Testis (tissue), 3 donors: ENCODE data around the gene VAPB. TPM values are rescaled to one million over a fixed set of nuclear protein-coding genes. Genes with fewer than 3 reads are reported as not detected.

Experiments
- DNase-seq: peaks from one replicate; pipeline ENCODE4 v3.0.0-alpha.2; 2019
- H3K27ac ChIP-seq, 2 donors: fragments of 200-600 bp; sonication (generic); one replicate each; pipeline ENCODE4 v1.5.1; 2019
- H3K27me3 ChIP-seq: fragments of 200-600 bp; sonication (generic); one replicate; pipeline ENCODE4 v1.5.1; 2019
- H3K36me3 ChIP-seq: fragments of 200-600 bp; sonication (generic); one replicate; pipeline ENCODE4 v1.5.1; 2017; ENCODE audit warnings: low read depth; ENCODE audit errors: missing control alignments
- H3K4me1 ChIP-seq: fragments of 200-600 bp; sonication (generic); one replicate; pipeline ENCODE4 v1.5.1; 2019
- H3K4me3 ChIP-seq, 2 donors: fragments of 200-600 bp; sonication (generic); one replicate each; pipeline ENCODE4 v1.5.1; 2017 to 2019
- H3K9me3 ChIP-seq: fragments of 200-600 bp; sonication (generic); one replicate; pipeline ENCODE4 v1.5.1; 2017
- CTCF ChIP-seq, 3 experiments: fragments of 450-650 bp in 2 of 3; fragments of 200-600 bp in 1 of 3; sonication (generic) in 1 of 3; IDR thresholded peaks; one replicate each; pipeline ENCODE4 v1.5.1; 2016 to 2019; ENCODE audit warnings: antibody characterized with exemption in 3 of 3, mild to moderate bottlenecking in 2 of 3, moderate library complexity in 1 of 3
- POLR2A ChIP-seq: fragments of 450-650 bp; IDR thresholded peaks from one replicate; pipeline ENCODE4 v1.6.1; 2017; ENCODE audit warnings: antibody characterized with exemption, mild to moderate bottlenecking, moderate library complexity
- WGBS, 2 donors: methylation state at CpG; one replicate each; pipeline ENCODE4 v1.1.5; 2018; 5-methylcytosine and 5-hydroxymethylcytosine counted together
- intact Hi-C: fragments of 100-400 bp; cut with DNase I; formaldehyde crosslinking; loops from one replicate; pipeline ENCODE4 v1.15.1; 2023; ENCODE audit warnings: low total_unique reads
- polyA plus RNA-seq: library from polyadenylated mRNA; stranded (reverse); fragments of 350-450 nt; fragmentation: Illumina TruSeq; extraction: RNeasy Lipid Tissue Mini Kit (QIAGEN cat#74804); gene quantifications from one replicate; pipeline ENCODE4 v1.2.3, GENCODE V29; 2014; ENCODE audit warnings: low read depth, low replicate concordance; ENCODE audit not compliant: insufficient read depth
- total RNA-seq, 2 donors: library from RNA; depleted of rRNA; stranded (reverse); fragments of >200 nt; gene quantifications; one replicate each; pipeline ENCODE4 v1.2.3, GENCODE V29; 2016

The VAPB gene
- total and polyA plus RNA-seq, 3 donors from 2014 or later: 23.5 to 31.4 (median 23.8) TPM

- Histone ChIP-seq H3K36me3 (no peaks in the 10 kb centered on the region), H3K27ac (no peak overlapping the region), H3K4me1 (no peaks in the 10 kb centered on the region), H3K4me3 (no peak overlapping the region), H3K9me3 (no peaks in the 10 kb centered on the region), H3K27me3 (no peaks in the 10 kb centered on the region)
- no peak for DNase-seq
- intact Hi-C loops: no loop called here
- WGBS, 2 donors: 92% methylated on average over 3 of the region's 3 CpGs
- TF ChIP-seq CTCF (IDR thresholded peaks at IDR 0.05): no peak
- TF ChIP-seq POLR2A: no peak
These were observed 46.7 kb upstream of the VAPB start for GRCh38 chr20:58342104-58342945.

- DNase-seq: no peak
- intact Hi-C loops: no loop called here
- Histone ChIP-seq H3K4me1 (no peaks in the 10 kb centered on the region), H3K4me3 (no peak overlapping the region), H3K9me3 (no peaks in the 10 kb centered on the region), H3K27ac (no peak overlapping the region), H3K36me3 (no peaks in the 10 kb centered on the region), H3K27me3 (no peaks in the 10 kb centered on the region)
- WGBS, 2 donors: 85 to 89% methylated on average over 4 of the region's 4 CpGs
- TF ChIP-seq CTCF (IDR thresholded peaks at IDR 0.05) (no peak), POLR2A (no peak)
These were observed 44.3 kb upstream of the VAPB start for GRCh38 chr20:58344741-58345140.

- WGBS, 2 donors: 95 to 98% methylated on average over 3 of the region's 3 CpGs
- Histone ChIP-seq H3K4me1 (no peaks in the 10 kb centered on the region), H3K27ac (no peak overlapping the region), H3K4me3 (no peak overlapping the region), H3K36me3 (no peaks in the 10 kb centered on the region), H3K9me3 (no peaks in the 10 kb centered on the region), H3K27me3 (no peaks in the 10 kb centered on the region)
- TF ChIP-seq POLR2A: no peak
- no peak for TF ChIP-seq CTCF (IDR thresholded peaks at IDR 0.05)
- intact Hi-C loops: no loop called here
- no peak for DNase-seq
These were observed 39.5 kb upstream of the VAPB start for GRCh38 chr20:58349570-58349969.

GRCh38 chr20:58352468-58352867 lies 36.6 kb upstream of the VAPB start:
- Histone ChIP-seq H3K4me3 (no peak overlapping the region), H3K36me3 (no peaks in the 10 kb centered on the region), H3K27me3 (no peaks in the 10 kb centered on the region), H3K9me3 (no peaks in the 10 kb centered on the region), H3K4me1 (no peaks in the 10 kb centered on the region), H3K27ac (no peak overlapping the region)
- intact Hi-C loops: no loop called here
- no peak for DNase-seq
- no peak for TF ChIP-seq POLR2A
- no peak for TF ChIP-seq CTCF (IDR thresholded peaks at IDR 0.05)
- 71 to 72% methylated on average over 2 of the region's 2 CpGs for WGBS, 2 donors

- DNase-seq: no peak
- intact Hi-C loops: no loop called here
- H3K27ac ChIP-seq: no peak overlapping the region
- H3K36me3 ChIP-seq: no peaks in the 10 kb centered on the region
- no peaks in the 10 kb centered on the region for H3K9me3 ChIP-seq
- no peaks in the 10 kb centered on the region for H3K27me3 ChIP-seq
- TF ChIP-seq CTCF (IDR thresholded peaks at IDR 0.05): no peak
- TF ChIP-seq POLR2A: no peak
- H3K4me1 ChIP-seq: no peaks in the 10 kb centered on the region
- WGBS, 2 donors: 75 to 86% methylated on average over 8 of the region's 8 CpGs
- no peak overlapping the region for H3K4me3 ChIP-seq
These were observed 29.6 kb upstream of the VAPB start for GRCh38 chr20:58359441-58359840.
